ENCODE data around the gene ARPC5L. TPM values are rescaled to one million over a fixed set of nuclear protein-coding genes. Genes with fewer than 3 reads are reported as not detected.
A peak's percentile ranks its signal among the peaks of the same experiment; 100 is the strongest.

Gene ARPC5L
- total and polyA plus RNA-seq, 7 experiments from 2014 or later: 20.0 to 66.1 (median 36.3) TPM

GRCh38 chr9:124882231-124882630 is 20.3 kb downstream of the ARPC5L start:
- intact Hi-C loops (cut with micrococcal nuclease): no loop called here
- Mint-ChIP-seq H3K27ac (no peak overlapping the region), H3K4me1 (peaks cover 0 to 6% (median under 1%) of the 10 kb centered on the region in 7 donors), H3K36me3 (peaks cover 13 to 62% (median 35%) of the 10 kb centered on the region in 5 donors), H3K9me3 (no peaks in the 10 kb centered on the region), H3K27me3 (no peaks in the 10 kb centered on the region), H3K4me3 (no peak overlapping the region)
- POLR2A ChIA-PET: no interaction called here
- H3K9me3 ChIP-seq (ENCODE audit: control insufficient read depth in 2 of 3, low read length in 3 of 3): no peaks in the 10 kb centered on the region
- CTCF ChIA-PET: no interaction called here
- no peaks in the 10 kb centered on the region for H3K27me3 ChIP-seq (ENCODE audit: control insufficient read depth in 2 of 2, insufficient read depth in 2 of 2, low read length in 2 of 2)
- peaks cover 9 to 86% (median 11%) of the 10 kb centered on the region in 3 experiments for H3K36me3 ChIP-seq (ENCODE audit: control insufficient read depth in 2 of 3, insufficient read depth in 3 of 3, low read length in 3 of 3)
- no peak overlapping the region for H3K27ac ChIP-seq (ENCODE audit: low read depth, low read length)
- no peak overlapping the region for H3K4me3 ChIP-seq (ENCODE audit: low read length)
- no peak for ATAC-seq
- peaks cover 0 to 9% of the 10 kb centered on the region in 2 donors for H3K4me1 ChIP-seq (ENCODE audit: control insufficient read depth in 2 of 2, insufficient read depth in 2 of 2, low read length in 2 of 2)
- DNase-seq: no peak

GRCh38 chr9:124884376-124884775 is 22.4 kb downstream of the ARPC5L start:
- ATAC-seq (no peak), DNase-seq (no peak)
- Histone ChIP-seq H3K27me3 (ENCODE audit: control insufficient read depth in 2 of 2, insufficient read depth in 2 of 2, low read length in 2 of 2) (no peaks in the 10 kb centered on the region), H3K27ac (ENCODE audit: low read depth, low read length) (no peak overlapping the region), H3K4me1 (ENCODE audit: control insufficient read depth in 2 of 2, insufficient read depth in 2 of 2, low read length in 2 of 2) (peaks cover 0 to 9% of the 10 kb centered on the region in 2 donors), H3K36me3 (ENCODE audit: control insufficient read depth in 2 of 3, insufficient read depth in 3 of 3, low read length in 3 of 3) (peaks cover 6 to 86% (median 7%) of the 10 kb centered on the region in 3 experiments), H3K4me3 (ENCODE audit: low read length) (no peak overlapping the region), H3K9me3 (ENCODE audit: control insufficient read depth in 2 of 3, low read length in 3 of 3) (no peaks in the 10 kb centered on the region)
- Mint-ChIP-seq H3K9me3 (no peaks in the 10 kb centered on the region), H3K27me3 (no peaks in the 10 kb centered on the region), H3K4me1 (peaks cover 0 to 6% (median 0%) of the 10 kb centered on the region in 7 donors), H3K4me3 (no peak overlapping the region), H3K36me3 (peaks cover 13 to 60% (median 39%) of the 10 kb centered on the region in 5 donors), H3K27ac (no peak overlapping the region)
- ChIA-PET POLR2A (no interaction called here), CTCF (no interaction called here)
- intact Hi-C loops (cut with micrococcal nuclease): no loop called here

- Histone ChIP-seq H3K27ac (ENCODE audit: low read depth, low read length) (no peak overlapping the region), H3K36me3 (ENCODE audit: control insufficient read depth in 2 of 3, insufficient read depth in 3 of 3, low read length in 3 of 3) (peaks cover 0 to 87% (median 4%) of the 10 kb centered on the region in 3 experiments), H3K9me3 (ENCODE audit: control insufficient read depth in 2 of 3, low read length in 3 of 3) (no peaks in the 10 kb centered on the region), H3K27me3 (ENCODE audit: control insufficient read depth in 2 of 2, insufficient read depth in 2 of 2, low read length in 2 of 2) (no peaks in the 10 kb centered on the region), H3K4me1 (ENCODE audit: control insufficient read depth in 2 of 2, insufficient read depth in 2 of 2, low read length in 2 of 2) (peaks cover 0 to 8% of the 10 kb centered on the region in 2 donors), H3K4me3 (ENCODE audit: low read length) (no peak overlapping the region)
- peaks cover 17 to 71% (median 50%) of the 10 kb centered on the region in 5 donors for H3K36me3 Mint-ChIP-seq
- CTCF ChIA-PET: interaction anchor here (1.0 kb wide), 1 partner anchor 33 kb away, joined by 3 read pairs; no protein-coding TSS in a partner anchor
- ATAC-seq: no peak
- H3K9me3 Mint-ChIP-seq: no peaks in the 10 kb centered on the region
- peak overlapping the region in 1 of 10 donors; percentile 21 for H3K4me3 Mint-ChIP-seq
- DNase-seq: no peak
- POLR2A ChIA-PET: no interaction called here
- H3K27me3 Mint-ChIP-seq: peaks cover 0 to 3% (median 0%) of the 10 kb centered on the region in 5 donors
- intact Hi-C loops (cut with micrococcal nuclease): no loop called here
- H3K27ac Mint-ChIP-seq: no peak overlapping the region
- H3K4me1 Mint-ChIP-seq: peaks cover 0 to 6% (median 0%) of the 10 kb centered on the region in 7 donors
Measured at GRCh38 chr9:124885551-124885950, 23.6 kb downstream of the ARPC5L start.

DNA sequence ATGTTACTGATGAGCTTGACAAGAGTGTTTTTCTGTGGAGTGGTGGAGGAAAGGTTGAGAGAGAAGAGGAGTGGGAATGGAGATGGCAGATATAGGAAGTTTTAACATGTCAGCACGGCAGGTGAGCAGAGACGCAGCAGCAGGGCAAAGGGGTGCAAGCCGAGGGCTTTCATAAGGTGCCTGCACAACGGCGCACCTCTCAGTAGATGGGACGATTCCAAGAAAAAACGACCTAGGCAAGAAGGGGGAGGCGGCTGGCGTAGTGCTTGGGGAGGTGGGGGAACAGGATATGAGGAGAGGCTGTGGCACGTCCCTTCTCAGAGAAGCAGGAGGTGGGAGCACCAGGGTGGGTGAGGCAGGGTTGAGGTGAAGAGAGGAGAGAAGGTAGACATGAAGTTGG is 24.5 kb downstream of the ARPC5L start:
- Histone ChIP-seq H3K27ac (ENCODE audit: low read depth, low read length) (no peak overlapping the region), H3K4me3 (ENCODE audit: low read length) (no peak overlapping the region), H3K36me3 (ENCODE audit: control insufficient read depth in 2 of 3, insufficient read depth in 3 of 3, low read length in 3 of 3) (peaks cover 0 to 87% (median 7%) of the 10 kb centered on the region in 3 experiments), H3K27me3 (ENCODE audit: control insufficient read depth in 2 of 2, insufficient read depth in 2 of 2, low read length in 2 of 2) (no peaks in the 10 kb centered on the region), H3K4me1 (ENCODE audit: control insufficient read depth in 2 of 2, insufficient read depth in 2 of 2, low read length in 2 of 2) (no peaks in the 10 kb centered on the region), H3K9me3 (ENCODE audit: control insufficient read depth in 2 of 3, low read length in 3 of 3) (no peaks in the 10 kb centered on the region)
- H3K27ac Mint-ChIP-seq: no peak overlapping the region
- POLR2A ChIA-PET: no interaction called here
- DNase-seq: no peak
- CTCF ChIA-PET: interaction anchor here (1.0 kb wide), 1 partner anchor 34 kb away, joined by 3 read pairs; no protein-coding TSS in a partner anchor
- H3K4me3 Mint-ChIP-seq: no peak overlapping the region
- no peak for ATAC-seq
- peaks cover 19 to 76% (median 55%) of the 10 kb centered on the region in 5 donors for H3K36me3 Mint-ChIP-seq
- H3K9me3 Mint-ChIP-seq: no peaks in the 10 kb centered on the region
- peaks cover 0 to 5% (median 0%) of the 10 kb centered on the region in 5 donors for H3K27me3 Mint-ChIP-seq
- peaks cover 0 to 6% (median 0%) of the 10 kb centered on the region in 7 donors for H3K4me1 Mint-ChIP-seq
- intact Hi-C loops (cut with micrococcal nuclease): no loop called here

GRCh38 chr9:124886866-124887492 is 25.0 kb downstream of the ARPC5L start:
- H3K36me3 Mint-ChIP-seq: peaks cover 17 to 73% (median 51%) of the 10 kb centered on the region in 5 donors
- CTCF ChIA-PET: interaction anchor here (1.0 kb wide), 1 partner anchor 35 kb away, joined by 3 read pairs; no protein-coding TSS in a partner anchor
- H3K9me3 Mint-ChIP-seq: no peaks in the 10 kb centered on the region
- H3K4me3 ChIP-seq (ENCODE audit: low read length): no peak overlapping the region
- POLR2A ChIA-PET: no interaction called here
- H3K36me3 ChIP-seq (ENCODE audit: control insufficient read depth in 2 of 3, insufficient read depth in 3 of 3, low read length in 3 of 3): peaks cover 0 to 83% (median 7%) of the 10 kb centered on the region in 3 experiments
- no peaks in the 10 kb centered on the region for H3K9me3 ChIP-seq (ENCODE audit: control insufficient read depth in 2 of 3, low read length in 3 of 3)
- H3K27ac Mint-ChIP-seq: no peak overlapping the region
- no peaks in the 10 kb centered on the region for H3K27me3 ChIP-seq (ENCODE audit: control insufficient read depth in 2 of 2, insufficient read depth in 2 of 2, low read length in 2 of 2)
- peaks cover 0 to 5% (median 0%) of the 10 kb centered on the region in 5 donors for H3K27me3 Mint-ChIP-seq
- intact Hi-C loops (cut with micrococcal nuclease): no loop called here
- no peak overlapping the region for H3K27ac ChIP-seq (ENCODE audit: low read depth, low read length)
- no peak overlapping the region for H3K4me3 Mint-ChIP-seq
- no peak for ATAC-seq
- no peak for DNase-seq
- peaks cover 0 to 6% (median 0%) of the 10 kb centered on the region in 7 donors for H3K4me1 Mint-ChIP-seq
- H3K4me1 ChIP-seq (ENCODE audit: control insufficient read depth in 2 of 2, insufficient read depth in 2 of 2, low read length in 2 of 2): no peaks in the 10 kb centered on the region

DNA sequence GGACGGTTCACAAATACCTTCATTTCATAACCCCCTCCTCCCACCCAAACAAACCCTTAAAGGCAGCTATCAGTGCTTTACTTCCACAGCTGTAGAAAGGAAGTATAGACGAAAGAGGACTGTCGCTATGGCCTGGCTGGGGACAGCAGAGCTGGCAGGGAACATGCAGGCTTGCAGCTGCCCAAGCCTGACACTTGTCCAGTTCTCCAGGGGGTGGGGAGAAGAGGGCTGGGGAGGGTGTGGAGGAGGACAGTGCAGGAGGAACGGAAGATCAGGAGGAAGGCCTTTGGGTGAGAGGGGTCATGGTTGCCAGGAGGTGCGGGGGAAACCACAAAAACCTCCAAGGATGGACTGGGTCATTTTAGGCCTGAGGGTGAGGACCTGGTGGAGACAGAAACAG is 25.9 kb downstream of the ARPC5L start:
- DNase-seq (no peak), ATAC-seq (no peak)
- no peaks in the 10 kb centered on the region for H3K9me3 Mint-ChIP-seq
- no peak overlapping the region for H3K4me3 ChIP-seq (ENCODE audit: low read length)
- peaks cover 0 to 5% (median 0%) of the 10 kb centered on the region in 5 donors for H3K27me3 Mint-ChIP-seq
- POLR2A ChIA-PET: no interaction called here
- no peak overlapping the region for H3K27ac ChIP-seq (ENCODE audit: low read depth, low read length)
- H3K4me3 Mint-ChIP-seq: no peak overlapping the region
- peaks cover 0 to 6% (median 0%) of the 10 kb centered on the region in 7 donors for H3K4me1 Mint-ChIP-seq
- H3K4me1 ChIP-seq (ENCODE audit: control insufficient read depth in 2 of 2, insufficient read depth in 2 of 2, low read length in 2 of 2): no peaks in the 10 kb centered on the region
- CTCF ChIA-PET: no interaction called here
- peaks cover 19 to 73% (median 51%) of the 10 kb centered on the region in 5 donors for H3K36me3 Mint-ChIP-seq
- H3K27me3 ChIP-seq (ENCODE audit: control insufficient read depth in 2 of 2, insufficient read depth in 2 of 2, low read length in 2 of 2): no peaks in the 10 kb centered on the region
- H3K9me3 ChIP-seq (ENCODE audit: control insufficient read depth in 2 of 3, low read length in 3 of 3): no peaks in the 10 kb centered on the region
- no peak overlapping the region for H3K27ac Mint-ChIP-seq
- intact Hi-C loops (cut with micrococcal nuclease): no loop called here
- peaks cover 0 to 74% (median 7%) of the 10 kb centered on the region in 3 experiments for H3K36me3 ChIP-seq (ENCODE audit: control insufficient read depth in 2 of 3, insufficient read depth in 3 of 3, low read length in 3 of 3)

DNA sequence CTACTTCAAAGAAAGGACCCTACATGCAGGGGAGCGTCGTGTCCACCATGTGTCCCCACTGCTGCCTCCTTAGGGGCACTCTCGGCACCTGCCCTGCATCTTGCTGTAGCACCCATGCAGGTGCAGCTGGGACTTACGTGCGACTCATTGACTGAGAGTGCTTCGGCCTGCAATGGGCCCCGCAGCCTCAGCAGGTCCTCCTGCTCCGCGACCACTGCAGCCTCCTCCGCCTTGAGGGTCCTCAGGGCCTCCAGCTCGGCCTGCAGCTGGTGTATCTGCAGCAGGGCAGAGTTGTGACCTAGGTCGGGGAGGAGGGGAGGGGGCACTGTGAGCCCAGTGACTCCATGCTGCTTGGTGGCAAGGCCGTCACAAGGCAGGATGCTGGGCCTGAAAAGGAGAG is 27.1 kb downstream of the ARPC5L start:
- H3K27me3 ChIP-seq (ENCODE audit: control insufficient read depth in 2 of 2, insufficient read depth in 2 of 2, low read length in 2 of 2): no peaks in the 10 kb centered on the region
- Mint-ChIP-seq H3K36me3 (peaks cover 21 to 78% (median 59%) of the 10 kb centered on the region in 5 donors), H3K27me3 (peaks cover 0 to 5% (median 0%) of the 10 kb centered on the region in 5 donors), H3K4me1 (peaks cover 0 to 8% (median 0%) of the 10 kb centered on the region in 7 donors), H3K4me3 (no peak overlapping the region), H3K9me3 (no peaks in the 10 kb centered on the region), H3K27ac (no peak overlapping the region)
- CTCF ChIA-PET: no interaction called here
- H3K27ac ChIP-seq (ENCODE audit: low read depth, low read length): no peak overlapping the region
- H3K36me3 ChIP-seq (ENCODE audit: control insufficient read depth in 2 of 3, insufficient read depth in 3 of 3, low read length in 3 of 3): peaks cover 0 to 81% (median 7%) of the 10 kb centered on the region in 3 experiments
- ATAC-seq (no peak), DNase-seq (no peak)
- POLR2A ChIA-PET: no interaction called here
- no peaks in the 10 kb centered on the region for H3K4me1 ChIP-seq (ENCODE audit: control insufficient read depth in 2 of 2, insufficient read depth in 2 of 2, low read length in 2 of 2)
- no peaks in the 10 kb centered on the region for H3K9me3 ChIP-seq (ENCODE audit: control insufficient read depth in 2 of 3, low read length in 3 of 3)
- no peak overlapping the region for H3K4me3 ChIP-seq (ENCODE audit: low read length)
- intact Hi-C loops (cut with micrococcal nuclease): no loop called here
